Stimulated activated CD4-positive, alpha-beta T cell treated with anti-CD3 and anti-CD28 coated beads, Interleukin-12 subunit alpha, Interleukin-12 subunit beta, amount 100 ng/mL, for 48 hours (primary cell): ENCODE data around the gene DNM3.
A peak's percentile ranks its signal among the peaks of the same experiment; 100 is the strongest.

Experiments used
- DNase-seq, 3 donors: peaks; one replicate each; pipeline ENCODE4 v3.0.0-alpha.2; 2020; ENCODE audit warnings: low read depth in 2 of 3, low spot score in 1 of 3

The DNM3 gene

GRCh38 chr1:172383536-172383935 is 542.2 kb downstream of the DNM3 start:
- DNase-seq = no peak

- no peak for DNase-seq
Observed at GRCh38 chr1:172384656-172385055, 543.4 kb downstream of the DNM3 start.

- DNase-seq = no peak
Observed at GRCh38 chr1:172386046-172386445, 544.7 kb downstream of the DNM3 start.

GRCh38 chr1:172388490-172388889 is 547.2 kb downstream of the DNM3 start:
- DNase-seq = no peak

- no peak for DNase-seq
Observed at GRCh38 chr1:172390301-172390682, 549.0 kb downstream of the DNM3 start.

GRCh38 chr1:172390683-172391551 is 549.6 kb downstream of the DNM3 start:
- no peak for DNase-seq

- DNase-seq = no peak
Observed at GRCh38 chr1:172391976-172392375, 550.7 kb downstream of the DNM3 start.

- no peak for DNase-seq
Observed at GRCh38 chr1:172393354-172393753, 552.1 kb downstream of the DNM3 start.

- DNase-seq = peak; percentile 26 to 51 (median 47)
Observed at GRCh38 chr1:172394141-172394751, 552.9 kb downstream of the DNM3 start.

- no peak for DNase-seq
Observed at GRCh38 chr1:172394811-172395210, 553.5 kb downstream of the DNM3 start.

- no peak for DNase-seq
Observed at GRCh38 chr1:172395576-172395975, 554.3 kb downstream of the DNM3 start.

GRCh38 chr1:172397221-172397620 is 555.9 kb downstream of the DNM3 start:
- no peak for DNase-seq

GRCh38 chr1:172397633-172398032 is 556.3 kb downstream of the DNM3 start:
- no peak for DNase-seq

GRCh38 chr1:172398193-172398592 is 556.9 kb downstream of the DNM3 start:
- DNase-seq = no peak

- DNase-seq = no peak
Observed at GRCh38 chr1:172398970-172399755, 557.9 kb downstream of the DNM3 start.

- DNase-seq = no peak
Observed at GRCh38 chr1:172399756-172400721, 558.7 kb downstream of the DNM3 start.

- no peak for DNase-seq
Observed at GRCh38 chr1:172400722-172401105, 559.4 kb downstream of the DNM3 start.

- DNase-seq = no peak
Observed at GRCh38 chr1:172401477-172401876, 560.2 kb downstream of the DNM3 start.

- no peak for DNase-seq
Observed at GRCh38 chr1:172401892-172402291, 560.6 kb downstream of the DNM3 start.

GRCh38 chr1:172402878-172403569 is 561.7 kb downstream of the DNM3 start:
- no peak for DNase-seq
